Adrenal gland (tissue), 5 donors: Measurements from ENCODE around the gene JUND.

Source experiments
- POLR2A ChIP-seq, 2 donors: fragments of 450-650 bp; IDR thresholded peaks; one replicate each; pipeline ENCODE4 v1.6.1; 2017; ENCODE audit warnings: antibody characterized with exemption in 2 of 2, mild to moderate bottlenecking in 2 of 2, moderate library complexity in 1 of 2
- TF ChIP-seq, protein P1 (sequence below), 6 experiments: fragments of 450-650 bp in 4 of 6; fragments of 200-600 bp in 2 of 6; sonication (generic) in 1 of 6; IDR thresholded peaks; 1 replicate in 5 of 6; 2 replicates in 1 of 6; pipeline versions ENCODE4 v1.5.1 to v1.8.0; 2016 to 2021; ENCODE audit warnings: antibody characterized with exemption in 6 of 6, mild to moderate bottlenecking in 2 of 6, moderate library complexity in 1 of 6
- donor health status: DM: no; HTN: no; CAD: no.

DNA sequence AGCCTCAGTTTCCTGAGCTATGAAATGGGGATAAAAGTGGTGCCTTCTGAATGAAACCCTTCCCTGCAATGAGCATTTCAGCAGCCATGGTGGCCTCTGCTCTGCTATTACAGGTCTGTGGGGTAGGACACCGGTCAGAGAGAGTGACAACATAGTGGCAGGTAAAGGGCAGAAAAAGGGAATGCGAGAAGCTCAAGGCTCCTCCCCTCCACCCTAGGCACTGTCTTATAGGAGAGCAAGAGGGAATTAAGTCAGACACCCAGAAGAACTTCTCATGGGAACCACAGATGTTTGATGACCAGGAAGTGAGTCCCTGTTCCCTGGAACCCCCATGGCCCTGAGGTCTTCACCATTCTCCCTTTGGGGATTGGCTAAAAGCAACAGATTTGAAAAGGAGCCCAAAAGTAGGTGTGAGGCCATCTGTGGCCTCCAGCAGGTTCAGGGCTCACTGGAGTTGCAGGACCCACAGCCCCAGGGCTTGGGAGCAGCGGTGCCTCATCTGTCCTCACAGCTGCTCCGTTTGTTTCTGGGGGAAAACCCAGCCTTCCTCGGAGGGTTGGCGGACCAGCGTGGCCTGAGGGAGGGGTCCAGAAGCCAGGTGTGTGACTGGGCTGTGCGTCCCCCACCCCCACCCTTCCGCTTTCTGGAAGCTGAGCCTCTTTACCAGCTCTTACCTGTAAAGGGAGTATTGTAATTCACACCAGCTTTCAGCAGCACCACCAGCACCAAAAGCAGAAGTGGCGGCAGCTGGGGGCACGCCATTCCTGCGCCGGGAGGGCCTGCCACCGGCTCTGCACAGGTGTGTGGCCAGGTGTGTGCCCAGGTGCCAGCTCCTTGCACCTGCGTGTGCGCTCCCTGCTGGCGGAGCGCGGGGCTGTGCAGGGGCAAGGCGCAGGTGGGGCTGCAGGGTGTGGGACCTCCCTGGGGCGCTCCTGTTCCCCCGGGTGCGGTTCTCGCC is 26.6 kb downstream of the JUND start:
- TF ChIP-seq POLR2A (IDR thresholded peaks at IDR 0.05): no peak
- TF ChIP-seq, protein P1, sequence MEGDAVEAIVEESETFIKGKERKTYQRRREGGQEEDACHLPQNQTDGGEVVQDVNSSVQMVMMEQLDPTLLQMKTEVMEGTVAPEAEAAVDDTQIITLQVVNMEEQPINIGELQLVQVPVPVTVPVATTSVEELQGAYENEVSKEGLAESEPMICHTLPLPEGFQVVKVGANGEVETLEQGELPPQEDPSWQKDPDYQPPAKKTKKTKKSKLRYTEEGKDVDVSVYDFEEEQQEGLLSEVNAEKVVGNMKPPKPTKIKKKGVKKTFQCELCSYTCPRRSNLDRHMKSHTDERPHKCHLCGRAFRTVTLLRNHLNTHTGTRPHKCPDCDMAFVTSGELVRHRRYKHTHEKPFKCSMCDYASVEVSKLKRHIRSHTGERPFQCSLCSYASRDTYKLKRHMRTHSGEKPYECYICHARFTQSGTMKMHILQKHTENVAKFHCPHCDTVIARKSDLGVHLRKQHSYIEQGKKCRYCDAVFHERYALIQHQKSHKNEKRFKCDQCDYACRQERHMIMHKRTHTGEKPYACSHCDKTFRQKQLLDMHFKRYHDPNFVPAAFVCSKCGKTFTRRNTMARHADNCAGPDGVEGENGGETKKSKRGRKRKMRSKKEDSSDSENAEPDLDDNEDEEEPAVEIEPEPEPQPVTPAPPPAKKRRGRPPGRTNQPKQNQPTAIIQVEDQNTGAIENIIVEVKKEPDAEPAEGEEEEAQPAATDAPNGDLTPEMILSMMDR (IDR thresholded peaks at IDR 0.05): no peak
